HG02798 (cell line): ENCODE data around the gene ZNF778.
"Not testable (repeated sequence)": the region's sequence is repeated elsewhere in the genome, so short reads cannot be mapped to it uniquely, and the experiment has no call there.

ENCODE experiments used
- ATAC-seq: cut with Tn5 transposase; IDR thresholded peaks from one replicate; pipeline ENCODE4 v1.9.1; 2021; ENCODE audit warnings: mild to moderate bottlenecking; ENCODE audit not compliant: unreplicated experiment, poor library complexity

The ZNF778 gene

GRCh38 chr16:89247734-89248075 lies 30.2 kb downstream of the ZNF778 start:
- ATAC-seq, result not testable (repeated sequence)

GRCh38 chr16:89248196-89248982 lies 30.9 kb downstream of the ZNF778 start:
- ATAC-seq, result no peak

GRCh38 chr16:89253548-89254287 lies 36.2 kb downstream of the ZNF778 start:
- ATAC-seq, result no peak

GRCh38 chr16:89256651-89257254 lies 39.2 kb downstream of the ZNF778 start:
- ATAC-seq, result no peak

GRCh38 chr16:89257281-89257731 lies 39.8 kb downstream of the ZNF778 start:
- no peak for ATAC-seq

GRCh38 chr16:89257757-89258465 lies 40.4 kb downstream of the ZNF778 start:
- ATAC-seq, result no peak

GRCh38 chr16:89259901-89260300 lies 42.4 kb downstream of the ZNF778 start:
- ATAC-seq, result not testable (repeated sequence)

- no peak for ATAC-seq
Observed at GRCh38 chr16:89261691-89262563, 44.4 kb downstream of the ZNF778 start.

GRCh38 chr16:89264800-89265550 lies 47.5 kb downstream of the ZNF778 start:
- no peak for ATAC-seq

- no peak for ATAC-seq
Observed at GRCh38 chr16:89265647-89266046, 48.1 kb downstream of the ZNF778 start.

GRCh38 chr16:89266521-89267134 lies 49.1 kb downstream of the ZNF778 start:
- ATAC-seq, result no peak

GRCh38 chr16:89267746-89268145 lies 50.2 kb downstream of the ZNF778 start:
- ATAC-seq, result not testable (repeated sequence)

GRCh38 chr16:89268585-89268984 lies 51.1 kb downstream of the ZNF778 start:
- no peak for ATAC-seq

GRCh38 chr16:89268987-89269735 lies 51.7 kb downstream of the ZNF778 start:
- ATAC-seq, result no peak

GRCh38 chr16:89269805-89270665 lies 52.5 kb downstream of the ZNF778 start:
- ATAC-seq, result no peak

GRCh38 chr16:89270666-89271345 lies 53.3 kb downstream of the ZNF778 start:
- no peak for ATAC-seq
